ENCODE results near the gene SGCD.

GRCh38 chr5:156527611-156528010, 200.6 kb downstream of the SGCD start:
- TF ChIP-seq, protein P1, sequence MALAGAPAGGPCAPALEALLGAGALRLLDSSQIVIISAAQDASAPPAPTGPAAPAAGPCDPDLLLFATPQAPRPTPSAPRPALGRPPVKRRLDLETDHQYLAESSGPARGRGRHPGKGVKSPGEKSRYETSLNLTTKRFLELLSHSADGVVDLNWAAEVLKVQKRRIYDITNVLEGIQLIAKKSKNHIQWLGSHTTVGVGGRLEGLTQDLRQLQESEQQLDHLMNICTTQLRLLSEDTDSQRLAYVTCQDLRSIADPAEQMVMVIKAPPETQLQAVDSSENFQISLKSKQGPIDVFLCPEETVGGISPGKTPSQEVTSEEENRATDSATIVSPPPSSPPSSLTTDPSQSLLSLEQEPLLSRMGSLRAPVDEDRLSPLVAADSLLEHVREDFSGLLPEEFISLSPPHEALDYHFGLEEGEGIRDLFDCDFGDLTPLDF (CRISPR knock-in tag; IDR thresholded peaks at IDR 0.05), result no peak
- TF ChIP-seq SP2 (IDR thresholded peaks at IDR 0.05; ENCODE audit: extremely low read depth, low read depth, low read length, poor library complexity, severe bottlenecking) (no peak), RFX1 (IDR thresholded peaks at IDR 0.05) (no peak), XRCC5 (IDR thresholded peaks at IDR 0.05; ENCODE audit: low read depth, low read length) (no peak), KLF13 (tag; IDR thresholded peaks at IDR 0.05; ENCODE audit: borderline replicate concordance, low read depth) (no peak), RCOR1 (IDR thresholded peaks at IDR 0.05; ENCODE audit: borderline replicate concordance in 1 of 2, low read depth in 2 of 2, low read length in 2 of 2) (no peak), MAFK (IDR thresholded peaks at IDR 0.05; ENCODE audit: low read length) (no peak), FOSL1 (tag; conservative IDR thresholded peaks at IDR 0.05) (no peak), PCBP2 (IDR thresholded peaks at IDR 0.05; ENCODE audit: low read depth, low read length, poor library complexity, severe bottlenecking) (no peak), BRF1 (IDR thresholded peaks at IDR 0.05; ENCODE audit: borderline replicate concordance, extremely low read depth, insufficient read length) (no peak)
